ENCODE data around the gene GUCY2D.
"Not testable (repeated sequence)": the region's sequence is repeated elsewhere in the genome, so short reads cannot be mapped to it uniquely, and the experiment has no call there.

GUCY2D gene

GRCh38 chr17:8019166-8019565, 16.8 kb downstream of the GUCY2D start:
- no peak for DNase-seq

GRCh38 chr17:8019665-8020650, 17.5 kb downstream of the GUCY2D start:
- no peak for DNase-seq

GRCh38 chr17:8020776-8021564, 18.6 kb downstream of the GUCY2D start:
- DNase-seq = no peak

GRCh38 chr17:8021565-8022359, 19.3 kb downstream of the GUCY2D start:
- no peak for DNase-seq

GRCh38 chr17:8022360-8023003, 20.1 kb downstream of the GUCY2D start:
- no peak for DNase-seq

- not testable (repeated sequence) for DNase-seq
Measured at GRCh38 chr17:8024161-8024560, 21.7 kb downstream of the GUCY2D start.

- no peak for DNase-seq
Measured at GRCh38 chr17:8025176-8025911, 22.9 kb downstream of the GUCY2D start.

- no peak for DNase-seq
Measured at GRCh38 chr17:8029121-8029520, 26.7 kb downstream of the GUCY2D start.

- DNase-seq = no peak
Measured at GRCh38 chr17:8031261-8031661, 28.8 kb downstream of the GUCY2D start.

GRCh38 chr17:8031950-8032349, 29.5 kb downstream of the GUCY2D start:
- no peak for DNase-seq

GRCh38 chr17:8032442-8032841, 30.0 kb downstream of the GUCY2D start:
- DNase-seq = no peak

- no peak for DNase-seq
Measured at GRCh38 chr17:8038954-8039610, 36.7 kb downstream of the GUCY2D start, which contains the start of gene ALOX15B. Gene ALOX15B, plus strand, starts transcription at chr17:8039059. Its CDS starts 97 bp downstream, at chr17:8039156.

- DNase-seq = no peak
Measured at GRCh38 chr17:8039611-8040168, 37.3 kb downstream of the GUCY2D start.

GRCh38 chr17:8041249-8041928, 39.0 kb downstream of the GUCY2D start:
- DNase-seq = no peak

GRCh38 chr17:8041979-8042378, 39.6 kb downstream of the GUCY2D start:
- DNase-seq = no peak

GRCh38 chr17:8044819-8045810, 42.7 kb downstream of the GUCY2D start:
- no peak for DNase-seq

GRCh38 chr17:8046306-8046928, 44.0 kb downstream of the GUCY2D start:
- DNase-seq = no peak
